BJ (cell line): Measurements from ENCODE around the gene COL5A1. TPM values are rescaled to one million over a fixed set of nuclear protein-coding genes. Genes with fewer than 3 reads are reported as not detected.

Experiments used
- CTCF ChIA-PET: fragments of 350-600 bp; formaldehyde crosslinking; extraction: SDS; loops from one replicate; lab custom pipeline; 2021; ENCODE audit warnings: antibody characterized with exemption, inconsistent platforms; lab: Yijun Ruan, JAX
- POLR2A ChIA-PET: fragments of 300-600 bp; sonication (Branson Sonifier 250); formaldehyde crosslinking; extraction: SDS; loops from one replicate; lab custom pipeline; 2021; ENCODE audit warnings: antibody characterized with exemption; lab: Charles Lee
- DNase-seq: peaks from one replicate; pipeline ENCODE4 v3.0.0-alpha.2; 2011; ENCODE audit warnings: low read depth
- H3K27me3 ChIP-seq: 2 replicates; pipeline ENCODE4 v1.6.0; 2011; ENCODE audit warnings: low read length; ENCODE audit not compliant: control insufficient read depth, insufficient read depth
- H3K36me3 ChIP-seq: 2 replicates; pipeline ENCODE4 v1.5.1; 2011; ENCODE audit warnings: low read length; ENCODE audit not compliant: control insufficient read depth, insufficient read depth
- H3K4me3 ChIP-seq: 2 replicates; pipeline ENCODE4 v1.5.1; 2011; ENCODE audit warnings: low read depth, mild to moderate bottlenecking, control low read depth, low read length
- CTCF ChIP-seq: IDR thresholded peaks from 2 replicates; pipeline ENCODE4 v1.5.1; 2011; ENCODE audit warnings: low read depth, mild to moderate bottlenecking, control low read depth, inconsistent platforms, low read length, moderate library complexity; ENCODE audit not compliant: insufficient read depth
- polyA plus RNA-seq: library from polyadenylated mRNA; depleted of rRNA; stranded (reverse); fragments of >200 nt; gene quantifications from 2 replicates; pipeline ENCODE4 v1.2.3, GENCODE V29; 2011

The COL5A1 gene
- polyA plus RNA-seq, 1 experiment = 251 TPM

- no peak for TF ChIP-seq CTCF
- ChIA-PET POLR2A (no interaction called here), CTCF (interaction anchor here (1.7 kb wide), 1 partner anchor 10 kb away, joined by 4 read pairs; no protein-coding TSS in a partner anchor)
- Histone ChIP-seq H3K27me3 (peaks cover 4% of the 10 kb centered on the region; the same call in 1 of the 2 replicates), H3K4me3 (no peak overlapping the region), H3K36me3 (no peaks in the 10 kb centered on the region)
- DNase-seq = no peak
Observed at GRCh38 chr9:134882204-134882785, 240.7 kb downstream of the COL5A1 start.

GRCh38 chr9:134883040-134883782 lies 241.6 kb downstream of the COL5A1 start:
- ChIA-PET POLR2A (no interaction called here), CTCF (interaction anchor here (0.6 to 1.7 kb wide), 2 partner anchors 10 to 11 kb away, joined by 3 to 4 read pairs; no protein-coding TSS in a partner anchor)
- no peak for TF ChIP-seq CTCF
- Histone ChIP-seq H3K4me3 (no peak overlapping the region), H3K36me3 (no peaks in the 10 kb centered on the region), H3K27me3 (peaks cover 11% of the 10 kb centered on the region)
- DNase-seq = no peak

GRCh38 chr9:134884492-134884891 lies 242.9 kb downstream of the COL5A1 start:
- Histone ChIP-seq H3K27me3 (peaks cover 11% of the 10 kb centered on the region), H3K36me3 (no peaks in the 10 kb centered on the region), H3K4me3 (no peak overlapping the region)
- ChIA-PET POLR2A (no interaction called here), CTCF (no interaction called here)
- no peak for TF ChIP-seq CTCF
- DNase-seq = no peak

GRCh38 chr9:134885001-134885678 lies 243.5 kb downstream of the COL5A1 start:
- Histone ChIP-seq H3K27me3 (peaks cover 9% of the 10 kb centered on the region), H3K36me3 (no peaks in the 10 kb centered on the region), H3K4me3 (no peak overlapping the region)
- no peak for TF ChIP-seq CTCF
- ChIA-PET POLR2A (no interaction called here), CTCF (no interaction called here)
- DNase-seq = no peak
